HG03045 (cell line): Measurements from ENCODE around the gene NEB.

Source experiments
- ATAC-seq: cut with Tn5 transposase; IDR thresholded peaks from one replicate; pipeline ENCODE4 v1.9.1; 2021; ENCODE audit warnings: mild to moderate bottlenecking, moderate library complexity; ENCODE audit not compliant: unreplicated experiment

Gene NEB

GRCh38 chr2:151733771-151734672 is at the start of gene NEB:
Gene NEB, minus strand, starts transcription at chr2:151734476. Its CDS starts 1,320 bp downstream, at chr2:151733156.
- no peak for ATAC-seq

DNA sequence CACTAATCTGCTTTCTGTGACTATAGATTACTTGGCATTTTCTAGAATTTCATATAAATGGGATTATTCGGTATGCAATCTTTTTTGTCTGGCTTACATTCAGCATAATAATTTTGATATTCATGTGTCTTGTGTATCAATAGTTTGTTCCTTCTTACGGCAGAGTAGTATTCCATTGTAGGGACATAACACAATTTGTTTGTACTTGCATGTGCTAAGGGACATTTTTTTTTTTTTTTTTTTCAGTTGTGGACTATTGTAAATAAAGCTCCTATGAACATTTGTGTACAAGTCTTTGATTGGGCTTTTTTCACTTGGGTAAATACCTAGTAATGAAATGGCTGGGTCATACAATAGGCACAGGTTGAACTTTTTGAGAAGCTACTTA is 48.9 kb upstream of the NEB start:
- no peak for ATAC-seq

GRCh38 chr2:151782378-151783132 is 48.3 kb upstream of the NEB start:
- no peak for ATAC-seq

DNA sequence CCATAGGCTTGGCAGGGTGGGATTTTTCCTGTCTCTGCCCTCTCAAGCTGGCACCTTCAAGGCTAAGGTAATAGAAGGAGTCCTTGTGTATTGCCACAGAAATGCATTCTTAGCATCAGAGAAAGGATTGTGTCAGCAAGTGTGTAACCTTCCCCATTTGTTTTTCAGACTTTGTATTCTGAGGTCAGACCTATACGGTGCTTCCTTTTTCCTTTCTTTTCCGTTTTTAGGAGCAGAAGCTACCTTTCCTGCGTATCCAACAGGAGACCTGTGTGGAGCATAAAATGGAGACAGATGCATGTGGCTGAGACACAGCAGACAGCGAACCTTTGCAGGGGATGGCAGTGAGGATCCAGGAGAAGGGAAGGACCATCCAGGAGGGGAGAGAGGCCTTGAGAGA is 47.4 kb upstream of the NEB start:
- ATAC-seq: no peak

DNA sequence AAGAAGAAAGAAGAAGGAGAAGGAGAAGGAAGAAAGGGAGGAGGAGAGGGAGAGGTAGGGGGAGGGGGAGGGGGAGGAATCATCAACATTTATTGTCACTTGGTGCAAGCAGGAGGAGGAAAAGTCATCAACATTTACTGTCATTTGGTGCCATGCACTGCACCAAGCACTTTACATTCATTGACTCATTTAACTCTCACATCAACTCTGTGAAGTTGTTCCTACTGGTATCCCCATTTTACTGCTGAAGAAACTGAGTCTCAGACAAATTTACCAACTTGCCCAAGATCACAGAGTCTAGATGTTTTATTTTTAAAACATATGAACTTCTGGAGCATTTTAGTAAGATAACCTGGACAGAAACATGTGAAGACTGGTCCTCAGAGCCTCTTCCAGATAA is 46.7 kb upstream of the NEB start:
- ATAC-seq: no peak

DNA sequence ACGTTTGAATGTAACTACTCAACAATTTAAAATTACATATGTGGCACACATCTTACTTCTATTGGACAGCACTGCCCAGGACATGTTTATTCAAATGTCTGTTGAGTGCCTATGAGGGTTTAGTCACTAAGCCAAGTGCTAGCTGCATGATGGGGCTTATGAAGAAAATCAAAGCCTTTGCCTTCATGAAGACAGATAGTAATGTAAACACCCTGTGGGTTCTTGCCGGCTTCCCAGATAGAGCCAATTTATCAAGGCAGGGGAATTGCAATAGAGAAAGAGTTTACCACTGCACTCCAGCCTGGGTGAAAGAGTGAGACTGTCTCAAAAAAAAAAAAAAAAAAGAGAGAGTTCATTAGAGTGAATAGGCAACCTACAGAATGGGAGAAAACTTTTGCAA is 43.7 kb upstream of the NEB start:
- no peak for ATAC-seq

DNA sequence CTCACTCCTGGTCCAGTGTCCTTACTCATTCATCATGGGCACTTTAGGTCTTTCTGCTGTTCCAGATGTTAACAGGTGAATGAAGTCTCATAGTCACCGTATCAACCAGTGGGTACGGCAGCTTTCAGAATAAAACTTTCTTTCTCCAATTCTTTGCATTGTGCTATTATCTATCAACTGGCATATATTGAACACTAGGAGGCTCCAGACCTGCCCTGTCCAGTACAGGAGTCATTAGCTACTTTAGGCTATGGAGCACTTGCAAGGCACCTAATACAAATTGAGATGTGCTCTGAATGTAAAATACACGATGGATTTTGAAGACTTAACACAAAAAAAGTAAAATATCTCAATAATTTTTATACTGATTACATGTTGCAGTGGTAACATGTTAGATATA is 43.2 kb upstream of the NEB start:
- no peak for ATAC-seq

DNA sequence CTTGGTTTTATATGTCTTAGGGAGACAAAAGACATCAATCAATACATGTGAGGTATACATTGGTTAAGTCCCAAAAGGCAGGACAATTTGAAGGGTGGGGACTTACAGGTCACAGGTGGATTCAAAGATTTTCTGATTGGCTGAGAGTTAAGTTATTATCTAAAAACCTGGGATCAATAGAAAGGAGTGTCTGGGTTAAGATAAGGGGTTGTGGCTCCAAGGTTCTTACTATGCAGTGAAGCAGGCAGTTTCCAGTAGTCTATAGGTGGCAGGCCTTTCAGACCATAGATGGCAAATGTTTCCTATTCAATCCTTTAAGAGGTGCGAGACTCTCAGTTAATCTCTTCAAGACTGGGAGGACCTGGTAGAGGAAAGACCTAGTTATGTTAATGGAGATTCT is 42.1 kb upstream of the NEB start:
- ATAC-seq: no peak

DNA sequence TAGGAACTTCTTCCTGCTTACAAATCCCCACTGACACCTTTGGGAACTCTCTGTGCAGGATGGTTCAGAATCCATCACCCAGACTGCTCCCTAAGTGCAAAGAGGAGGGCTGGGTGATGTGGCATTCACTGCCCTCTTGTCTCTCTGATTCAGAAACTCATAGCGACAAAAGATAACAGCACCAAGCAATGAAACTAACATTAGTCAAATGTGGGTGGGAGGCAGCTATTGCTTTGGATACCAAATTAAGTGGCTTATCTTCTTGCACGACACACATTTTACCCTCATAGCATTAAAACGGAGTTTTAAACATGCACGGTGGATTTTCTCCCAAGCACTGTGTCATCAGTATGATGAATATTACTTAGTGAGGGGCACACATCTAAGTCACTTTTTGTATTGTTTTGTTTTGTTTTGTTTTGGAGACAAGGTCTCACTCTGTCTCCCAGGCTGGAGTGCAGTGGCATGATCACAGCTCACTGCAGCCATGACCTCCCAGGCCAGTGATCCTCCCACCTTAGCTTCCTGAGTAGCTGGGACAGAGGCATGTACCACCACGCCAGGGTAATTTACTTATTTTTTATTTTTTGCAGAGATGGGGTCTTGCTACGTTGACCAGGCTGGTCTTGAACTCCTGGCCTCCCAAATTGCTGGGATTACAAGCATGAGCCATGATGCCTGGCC is 40.9 kb upstream of the NEB start:
- no peak for ATAC-seq

DNA sequence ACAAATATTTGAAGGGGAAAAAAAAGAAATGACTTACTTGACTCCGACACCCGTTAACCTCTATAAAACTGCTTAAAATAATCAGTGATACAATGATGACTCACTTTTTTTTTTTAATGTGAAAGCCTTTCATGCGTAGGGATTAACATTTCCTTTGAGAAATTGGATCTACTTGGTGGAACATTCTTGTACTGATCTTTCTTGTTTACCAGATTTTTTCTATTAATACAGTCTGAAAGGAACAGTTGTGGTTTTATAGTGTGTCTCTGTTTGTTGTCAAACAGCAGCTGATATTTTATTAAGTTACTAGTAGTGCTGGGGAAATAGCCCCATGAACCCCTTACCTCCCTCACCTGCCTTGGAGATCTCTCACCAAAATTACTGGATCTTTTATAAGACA is 40.2 kb upstream of the NEB start:
- no peak for ATAC-seq

GRCh38 chr2:151771599-151772358 is 37.5 kb upstream of the NEB start:
- ATAC-seq: peak; percentile 97

- peak; percentile 20 for ATAC-seq
These were observed 36.7 kb upstream of the NEB start for GRCh38 chr2:151770995-151771394.

- ATAC-seq: no peak
These were observed 35.3 kb upstream of the NEB start for GRCh38 chr2:151769606-151770005.

DNA sequence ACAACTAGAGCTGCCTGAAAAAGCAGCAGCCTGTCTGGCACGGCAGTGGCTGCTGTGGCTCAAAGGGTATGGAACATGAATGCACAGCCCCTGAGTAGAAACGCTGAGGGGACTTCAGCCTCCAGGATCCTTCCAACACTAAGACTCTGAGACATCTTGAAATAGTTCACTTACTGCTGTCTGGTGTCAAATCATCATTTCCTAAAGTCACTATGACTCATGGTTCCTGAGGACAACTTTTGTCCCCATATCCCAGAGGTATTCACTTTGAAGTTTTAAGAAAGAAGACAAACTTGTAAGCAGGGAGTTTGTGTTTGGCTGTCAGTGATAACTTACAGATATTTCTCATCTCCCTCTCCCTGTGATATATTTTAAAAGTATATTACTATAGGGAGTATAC is 33.3 kb upstream of the NEB start:
- no peak for ATAC-seq

DNA sequence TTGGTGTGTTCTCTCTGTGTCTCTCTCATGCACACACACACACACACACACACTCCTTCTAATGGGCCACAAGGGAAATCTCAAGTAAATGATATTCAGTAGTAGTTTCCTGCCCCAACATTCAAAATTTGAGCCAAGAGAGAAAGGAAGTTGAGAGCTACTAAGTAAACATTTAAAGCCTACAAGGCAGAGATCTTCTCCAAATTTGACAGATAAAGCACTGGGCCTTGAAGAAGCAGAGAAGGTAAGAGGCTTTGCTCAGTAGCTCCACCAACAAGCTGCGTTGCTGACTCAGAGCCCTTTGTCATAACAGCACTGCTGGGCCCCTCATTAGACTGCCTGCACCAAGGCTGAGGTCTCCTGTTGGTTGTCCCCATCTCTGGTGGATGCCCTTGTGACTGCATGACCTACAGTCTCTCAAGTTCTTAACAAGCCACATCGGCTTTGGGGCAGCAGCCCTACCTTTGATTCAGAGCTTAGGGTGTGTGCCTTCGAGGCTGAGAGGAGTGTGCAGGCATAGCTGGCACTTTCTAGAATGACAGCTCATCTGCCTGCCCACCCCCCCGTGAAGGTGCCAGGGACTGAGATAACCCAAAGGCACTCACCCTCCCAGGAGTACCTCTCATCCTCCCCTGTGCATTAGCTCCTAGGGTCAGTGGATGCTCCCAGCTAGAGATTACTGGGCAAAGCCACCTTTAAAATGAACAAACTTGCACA is 32.3 kb upstream of the NEB start:
- ATAC-seq: peak; percentile 46

DNA sequence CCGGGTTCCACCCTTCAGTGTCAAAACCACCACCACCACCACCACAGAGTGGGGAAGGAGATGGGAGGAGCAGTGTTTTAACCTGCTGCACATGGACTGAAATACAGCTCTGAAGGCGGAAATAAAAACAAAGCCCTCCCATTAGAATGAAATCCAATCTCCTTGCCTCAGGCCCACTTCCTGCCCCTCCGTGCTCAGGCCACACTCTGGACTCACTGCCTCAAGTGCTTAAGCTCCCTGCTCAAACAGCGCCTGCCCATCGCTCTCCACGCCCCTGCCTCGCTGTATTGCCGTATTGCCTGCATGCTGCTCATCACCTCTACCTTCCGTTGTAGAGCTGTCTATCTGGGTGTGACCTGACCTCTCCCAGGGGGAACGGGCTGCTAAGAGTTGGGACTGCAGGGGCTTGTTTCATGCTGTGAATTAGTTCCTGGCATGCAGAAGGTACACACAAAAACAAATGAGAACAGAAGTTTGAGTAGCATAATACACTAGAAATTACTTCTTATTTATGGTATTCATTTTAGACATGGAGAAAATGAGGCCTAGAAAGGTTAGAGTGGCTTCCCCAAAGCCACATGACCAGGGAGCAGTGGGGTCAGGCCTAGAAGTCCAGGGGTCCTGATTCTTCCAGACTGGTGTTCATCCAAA is 31.6 kb upstream of the NEB start:
- no peak for ATAC-seq

- ATAC-seq: no peak
These were observed 28.4 kb upstream of the NEB start for GRCh38 chr2:151762694-151763093.

GRCh38 chr2:151761687-151762086 is 27.4 kb upstream of the NEB start:
- no peak for ATAC-seq

GRCh38 chr2:151761193-151761592 is 26.9 kb upstream of the NEB start:
- no peak for ATAC-seq
